Loucy (cell line): ENCODE data around the gene SERGEF.

ENCODE experiments used
- H2AFZ ChIP-seq: fragments of 200-600 bp; sonication (generic); 2 replicates; pipeline ENCODE4 v1.6.0; 2016; ENCODE audit warnings: antibody characterized with exemption, mild to moderate bottlenecking, low read length, moderate library complexity
- H3F3A ChIP-seq: fragments of 200-600 bp; 2 replicates; pipeline ENCODE4 v1.6.0; 2016; ENCODE audit warnings: antibody characterized with exemption, low read depth, mild to moderate bottlenecking
- H3K27me3 ChIP-seq: fragments of 200-600 bp; sonication (generic); 2 replicates; pipeline ENCODE4 v1.6.1; 2014; ENCODE audit warnings: low read length, mild to moderate bottlenecking; ENCODE audit not compliant: insufficient read depth, poor library complexity, severe bottlenecking
- H3K36me3 ChIP-seq: fragments of 200-600 bp; sonication (generic); 2 replicates; pipeline ENCODE4 v1.6.1; 2016; ENCODE audit warnings: low read length; ENCODE audit not compliant: insufficient read depth
- H3K4me1 ChIP-seq: fragments of 200-600 bp; sonication (generic); 2 replicates; pipeline ENCODE4 v1.5.1; 2014; ENCODE audit warnings: low read length, mild to moderate bottlenecking; ENCODE audit not compliant: insufficient read depth, poor library complexity, severe bottlenecking
- H3K4me2 ChIP-seq: fragments of 200-600 bp; sonication (generic); 2 replicates; pipeline ENCODE4 v1.6.0; 2014; ENCODE audit warnings: antibody characterized with exemption, low read length, low read depth, mild to moderate bottlenecking; ENCODE audit not compliant: poor library complexity, severe bottlenecking
- H3K4me3 ChIP-seq: fragments of 200-600 bp; sonication (generic); 2 replicates; pipeline ENCODE4 v1.5.1; 2014; ENCODE audit warnings: low read length, mild to moderate bottlenecking, mixed read lengths; ENCODE audit not compliant: poor library complexity, severe bottlenecking
- H3K79me2 ChIP-seq: fragments of 200-600 bp; sonication (generic); 2 replicates; pipeline ENCODE4 v1.6.1; 2014; ENCODE audit warnings: low read length; ENCODE audit not compliant: insufficient read depth
- H3K9ac ChIP-seq: fragments of 200-600 bp; sonication (generic); 2 replicates; pipeline ENCODE4 v1.6.0; 2014; ENCODE audit warnings: mild to moderate bottlenecking, low read depth, low read length, moderate library complexity; ENCODE audit not compliant: poor library complexity, severe bottlenecking
- H3K9me2 ChIP-seq: fragments of 200-600 bp; sonication (generic); replicated peaks from 2 replicates; pipeline ENCODE4 v1.6.1; 2016; ENCODE audit warnings: low read depth, low read length, mixed read lengths
- H3K9me3 ChIP-seq: fragments of 200-600 bp; sonication (generic); 2 replicates; pipeline ENCODE4 v1.6.1; 2014; ENCODE audit warnings: mild to moderate bottlenecking, antibody characterized with exemption, low read length, low read depth; ENCODE audit not compliant: insufficient read depth
- H4K20me1 ChIP-seq: fragments of 200-600 bp; sonication (generic); 2 replicates; pipeline ENCODE4 v1.6.0; 2014; ENCODE audit warnings: antibody characterized with exemption, low read length, mild to moderate bottlenecking; ENCODE audit not compliant: insufficient read depth, poor library complexity, severe bottlenecking
- EZH2phosphoT487 ChIP-seq: fragments of 200-600 bp; IDR thresholded peaks from 2 replicates; pipeline ENCODE4 v1.6.1; 2018; ENCODE audit warnings: antibody characterized with exemption, mild to moderate bottlenecking, moderate library complexity, borderline replicate concordance
- TF ChIP-seq, protein P1 (sequence below): fragments of 200-600 bp; sonication (generic); conservative IDR thresholded peaks from 2 replicates; pipeline ENCODE4 v1.5.1; 2014; ENCODE audit warnings: mild to moderate bottlenecking, antibody characterized with exemption, low read length

Gene SERGEF

DNA sequence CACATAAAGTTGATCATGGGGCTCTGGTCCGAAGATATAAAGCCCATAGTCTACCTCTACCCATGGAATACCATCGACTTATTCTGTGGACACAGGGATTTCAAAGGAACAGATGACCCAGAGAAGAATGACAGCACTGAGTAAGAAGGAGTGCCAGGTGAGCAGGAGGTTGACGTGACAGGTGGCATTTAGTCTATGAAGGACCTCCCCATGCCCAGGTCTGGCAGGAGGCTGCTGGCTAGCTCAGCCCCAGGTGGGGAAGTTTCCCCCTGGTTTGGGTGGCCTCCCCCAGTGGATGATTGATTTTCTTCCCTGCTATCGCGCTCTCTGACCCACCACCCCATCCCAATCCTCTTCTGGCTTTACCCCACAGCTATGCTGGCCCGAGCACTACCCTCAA, 239.2 kb downstream of the SERGEF start:
- no peaks in the 10 kb centered on the region for H3F3A ChIP-seq
- no peaks in the 10 kb centered on the region for H3K36me3 ChIP-seq
- no peak overlapping the region for H3K9ac ChIP-seq
- no peak overlapping the region for H2AFZ ChIP-seq
- H3K27me3 ChIP-seq, result no peaks in the 10 kb centered on the region
- no peaks in the 10 kb centered on the region for H3K9me2 ChIP-seq
- no peaks in the 10 kb centered on the region for H3K4me1 ChIP-seq
- H3K4me3 ChIP-seq, result no peak overlapping the region
- H3K9me3 ChIP-seq, result no peaks in the 10 kb centered on the region
- H4K20me1 ChIP-seq, result no peaks in the 10 kb centered on the region
- no peak overlapping the region for H3K4me2 ChIP-seq
- TF ChIP-seq EZH2phosphoT487, result no peak
- TF ChIP-seq, protein P1, sequence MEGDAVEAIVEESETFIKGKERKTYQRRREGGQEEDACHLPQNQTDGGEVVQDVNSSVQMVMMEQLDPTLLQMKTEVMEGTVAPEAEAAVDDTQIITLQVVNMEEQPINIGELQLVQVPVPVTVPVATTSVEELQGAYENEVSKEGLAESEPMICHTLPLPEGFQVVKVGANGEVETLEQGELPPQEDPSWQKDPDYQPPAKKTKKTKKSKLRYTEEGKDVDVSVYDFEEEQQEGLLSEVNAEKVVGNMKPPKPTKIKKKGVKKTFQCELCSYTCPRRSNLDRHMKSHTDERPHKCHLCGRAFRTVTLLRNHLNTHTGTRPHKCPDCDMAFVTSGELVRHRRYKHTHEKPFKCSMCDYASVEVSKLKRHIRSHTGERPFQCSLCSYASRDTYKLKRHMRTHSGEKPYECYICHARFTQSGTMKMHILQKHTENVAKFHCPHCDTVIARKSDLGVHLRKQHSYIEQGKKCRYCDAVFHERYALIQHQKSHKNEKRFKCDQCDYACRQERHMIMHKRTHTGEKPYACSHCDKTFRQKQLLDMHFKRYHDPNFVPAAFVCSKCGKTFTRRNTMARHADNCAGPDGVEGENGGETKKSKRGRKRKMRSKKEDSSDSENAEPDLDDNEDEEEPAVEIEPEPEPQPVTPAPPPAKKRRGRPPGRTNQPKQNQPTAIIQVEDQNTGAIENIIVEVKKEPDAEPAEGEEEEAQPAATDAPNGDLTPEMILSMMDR, result no peak
- no peaks in the 10 kb centered on the region for H3K79me2 ChIP-seq

DNA sequence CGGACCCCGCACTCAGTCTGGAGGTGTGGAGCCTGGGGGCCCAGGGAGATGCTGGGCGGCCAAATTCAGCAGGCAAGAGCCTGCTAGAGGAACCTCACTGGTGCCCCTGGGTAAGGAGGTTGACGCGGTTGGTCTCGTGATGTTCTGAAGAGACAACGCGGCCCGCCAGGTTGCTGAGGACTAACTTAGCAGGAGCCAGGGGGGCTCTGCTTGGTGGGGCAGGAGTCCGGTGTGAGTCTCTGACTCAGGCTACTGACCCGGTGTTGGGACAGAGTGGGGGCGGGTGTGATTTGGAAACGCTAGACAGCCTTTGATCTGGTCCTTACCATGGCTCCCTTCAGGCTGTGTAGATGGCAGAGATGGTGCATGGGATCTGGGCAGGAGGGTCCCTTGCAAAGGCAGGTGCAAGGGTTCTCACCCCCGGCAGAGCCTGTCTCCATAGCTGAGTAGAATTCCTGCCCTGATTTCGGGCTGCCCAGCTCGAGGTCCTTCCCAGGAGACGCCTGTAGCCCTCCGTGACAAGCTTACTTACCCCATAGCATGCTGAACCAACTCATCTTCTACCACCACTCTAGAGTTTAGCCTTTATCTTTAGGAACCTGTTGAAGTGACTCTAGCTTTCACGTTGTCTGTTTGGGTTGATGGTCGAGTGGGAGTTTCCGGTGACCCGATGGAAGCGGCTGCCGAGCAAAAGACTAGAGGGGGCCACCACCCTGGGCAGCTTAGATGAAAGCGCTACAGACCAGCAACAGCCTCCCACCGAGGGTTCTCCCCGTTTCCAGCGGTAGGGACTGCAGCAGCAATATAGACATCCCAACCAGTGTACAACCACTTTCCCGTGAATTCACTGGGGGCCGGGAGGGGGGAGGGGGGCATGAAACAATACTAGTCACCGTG, 239.9 kb downstream of the SERGEF start:
- Histone ChIP-seq H3F3A (no peaks in the 10 kb centered on the region), H3K4me3 (no peak overlapping the region), H4K20me1 (no peaks in the 10 kb centered on the region), H3K9me2 (no peaks in the 10 kb centered on the region), H3K9ac (no peak overlapping the region), H2AFZ (no peak overlapping the region), H3K4me2 (no peak overlapping the region), H3K27me3 (no peaks in the 10 kb centered on the region), H3K9me3 (no peaks in the 10 kb centered on the region), H3K4me1 (no peaks in the 10 kb centered on the region), H3K36me3 (no peaks in the 10 kb centered on the region), H3K79me2 (no peaks in the 10 kb centered on the region)
- TF ChIP-seq, protein P1, result no peak
- TF ChIP-seq EZH2phosphoT487, result no peak

DNA sequence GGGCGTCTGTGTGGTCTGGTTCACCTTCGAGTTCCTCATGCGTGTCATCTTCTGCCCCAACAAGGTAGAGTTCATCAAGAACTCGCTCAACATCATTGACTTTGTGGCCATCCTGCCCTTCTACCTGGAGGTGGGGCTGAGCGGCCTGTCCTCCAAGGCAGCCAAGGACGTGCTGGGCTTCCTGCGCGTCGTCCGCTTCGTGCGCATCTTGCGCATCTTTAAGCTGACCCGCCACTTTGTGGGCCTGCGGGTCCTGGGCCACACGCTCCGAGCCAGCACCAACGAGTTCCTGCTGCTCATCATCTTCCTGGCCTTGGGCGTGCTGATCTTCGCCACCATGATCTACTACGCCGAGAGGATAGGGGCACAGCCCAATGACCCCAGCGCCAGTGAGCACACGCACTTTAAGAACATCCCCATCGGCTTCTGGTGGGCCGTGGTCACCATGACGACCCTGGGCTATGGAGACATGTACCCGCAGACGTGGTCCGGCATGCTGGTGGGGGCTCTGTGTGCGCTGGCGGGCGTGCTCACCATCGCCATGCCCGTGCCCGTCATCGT, 240.9 kb downstream of the SERGEF start:
- Histone ChIP-seq H3K79me2 (no peaks in the 10 kb centered on the region), H3K9ac (no peak overlapping the region), H3K4me1 (no peaks in the 10 kb centered on the region), H3K36me3 (no peaks in the 10 kb centered on the region), H3K9me3 (no peaks in the 10 kb centered on the region), H3K27me3 (no peaks in the 10 kb centered on the region), H2AFZ (no peak overlapping the region), H4K20me1 (no peaks in the 10 kb centered on the region), H3K4me3 (no peak overlapping the region), H3K4me2 (no peak overlapping the region), H3K9me2 (no peaks in the 10 kb centered on the region), H3F3A (no peaks in the 10 kb centered on the region)
- TF ChIP-seq EZH2phosphoT487, result no peak
- TF ChIP-seq, protein P1, result no peak
